Peyer's patch (tissue), 4 donors: ENCODE measurements around the gene OR1L8.

ENCODE experiments used
- POLR2A ChIP-seq, 2 donors: fragments of 450-650 bp; IDR thresholded peaks; one replicate each; pipeline ENCODE4 v1.5.1; 2017; ENCODE audit warnings: antibody characterized with exemption in 2 of 2, mild to moderate bottlenecking in 2 of 2, moderate library complexity in 2 of 2
- TF ChIP-seq, protein P1 (sequence below), 6 experiments: fragments of 450-650 bp in 4 of 6; fragments of 200-600 bp in 2 of 6; sonication (generic) in 1 of 6; IDR thresholded peaks; one replicate each; pipeline ENCODE4 v1.5.1; 2017 to 2019; ENCODE audit warnings: antibody characterized with exemption in 6 of 6, mild to moderate bottlenecking in 3 of 6, moderate library complexity in 1 of 6

DNA sequence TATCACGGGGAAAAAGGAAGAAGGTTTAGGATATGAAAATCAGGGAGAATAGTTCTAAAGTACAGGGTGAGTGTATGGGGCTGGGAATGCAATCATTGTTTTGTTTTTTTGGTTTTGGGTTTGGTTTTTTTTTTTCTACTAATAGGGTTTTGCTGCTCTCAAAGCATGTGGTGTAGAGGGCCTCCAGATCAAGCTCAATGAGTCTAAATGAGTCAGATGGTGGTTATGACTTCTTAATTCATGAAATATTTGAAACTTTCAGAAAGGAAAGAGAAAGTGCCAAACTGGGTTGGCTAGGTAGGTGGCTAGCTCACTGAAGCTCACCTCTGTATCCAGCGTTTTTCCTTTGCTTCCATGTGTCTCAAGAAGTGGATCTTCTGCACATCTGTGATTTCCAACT lies 10.7 kb downstream of the OR1L8 start:
- TF ChIP-seq POLR2A (IDR thresholded peaks at IDR 0.05) = no peak
- TF ChIP-seq, protein P1, sequence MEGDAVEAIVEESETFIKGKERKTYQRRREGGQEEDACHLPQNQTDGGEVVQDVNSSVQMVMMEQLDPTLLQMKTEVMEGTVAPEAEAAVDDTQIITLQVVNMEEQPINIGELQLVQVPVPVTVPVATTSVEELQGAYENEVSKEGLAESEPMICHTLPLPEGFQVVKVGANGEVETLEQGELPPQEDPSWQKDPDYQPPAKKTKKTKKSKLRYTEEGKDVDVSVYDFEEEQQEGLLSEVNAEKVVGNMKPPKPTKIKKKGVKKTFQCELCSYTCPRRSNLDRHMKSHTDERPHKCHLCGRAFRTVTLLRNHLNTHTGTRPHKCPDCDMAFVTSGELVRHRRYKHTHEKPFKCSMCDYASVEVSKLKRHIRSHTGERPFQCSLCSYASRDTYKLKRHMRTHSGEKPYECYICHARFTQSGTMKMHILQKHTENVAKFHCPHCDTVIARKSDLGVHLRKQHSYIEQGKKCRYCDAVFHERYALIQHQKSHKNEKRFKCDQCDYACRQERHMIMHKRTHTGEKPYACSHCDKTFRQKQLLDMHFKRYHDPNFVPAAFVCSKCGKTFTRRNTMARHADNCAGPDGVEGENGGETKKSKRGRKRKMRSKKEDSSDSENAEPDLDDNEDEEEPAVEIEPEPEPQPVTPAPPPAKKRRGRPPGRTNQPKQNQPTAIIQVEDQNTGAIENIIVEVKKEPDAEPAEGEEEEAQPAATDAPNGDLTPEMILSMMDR (IDR thresholded peaks at IDR 0.05) = no peak
